Nephron (organoid): Measurements from ENCODE around the gene P2RX4.

ENCODE experiments used
- H3K27ac Mint-ChIP-seq, 3 experiments: 2 replicates each; pipeline ENCODE4 v1.8.0; 2020; ENCODE audit warnings: mixed read lengths in 3 of 3, mild to moderate bottlenecking in 2 of 3, moderate library complexity in 1 of 3
- H3K27me3 Mint-ChIP-seq: 2 replicates; pipeline ENCODE4 v1.8.0; 2021; ENCODE audit warnings: low read depth, mild to moderate bottlenecking, moderate library complexity, mixed read lengths
- H3K36me3 Mint-ChIP-seq: 2 replicates; pipeline ENCODE4 v1.8.0; 2020; ENCODE audit warnings: low read depth, mixed read lengths
- H3K4me1 Mint-ChIP-seq: 2 replicates; pipeline ENCODE4 v1.8.0; 2020; ENCODE audit warnings: mixed read lengths
- H3K4me3 Mint-ChIP-seq, 3 experiments: 2 replicates each; pipeline ENCODE4 v1.8.0; 2020; ENCODE audit warnings: mild to moderate bottlenecking in 3 of 3, mixed read lengths in 3 of 3, moderate library complexity in 2 of 3
- H3K9me3 Mint-ChIP-seq: 2 replicates; pipeline ENCODE4 v1.8.0; 2020; ENCODE audit warnings: mixed read lengths
- TF ChIP-seq, protein P1 (sequence below), 3 experiments: fragments of 200-600 bp; sonication (generic); IDR thresholded peaks; one replicate each; pipeline ENCODE4 v1.5.0; 2021; ENCODE audit warnings: antibody characterized with exemption in 3 of 3; ENCODE audit not compliant: unreplicated experiment in 3 of 3

P2RX4 gene

DNA sequence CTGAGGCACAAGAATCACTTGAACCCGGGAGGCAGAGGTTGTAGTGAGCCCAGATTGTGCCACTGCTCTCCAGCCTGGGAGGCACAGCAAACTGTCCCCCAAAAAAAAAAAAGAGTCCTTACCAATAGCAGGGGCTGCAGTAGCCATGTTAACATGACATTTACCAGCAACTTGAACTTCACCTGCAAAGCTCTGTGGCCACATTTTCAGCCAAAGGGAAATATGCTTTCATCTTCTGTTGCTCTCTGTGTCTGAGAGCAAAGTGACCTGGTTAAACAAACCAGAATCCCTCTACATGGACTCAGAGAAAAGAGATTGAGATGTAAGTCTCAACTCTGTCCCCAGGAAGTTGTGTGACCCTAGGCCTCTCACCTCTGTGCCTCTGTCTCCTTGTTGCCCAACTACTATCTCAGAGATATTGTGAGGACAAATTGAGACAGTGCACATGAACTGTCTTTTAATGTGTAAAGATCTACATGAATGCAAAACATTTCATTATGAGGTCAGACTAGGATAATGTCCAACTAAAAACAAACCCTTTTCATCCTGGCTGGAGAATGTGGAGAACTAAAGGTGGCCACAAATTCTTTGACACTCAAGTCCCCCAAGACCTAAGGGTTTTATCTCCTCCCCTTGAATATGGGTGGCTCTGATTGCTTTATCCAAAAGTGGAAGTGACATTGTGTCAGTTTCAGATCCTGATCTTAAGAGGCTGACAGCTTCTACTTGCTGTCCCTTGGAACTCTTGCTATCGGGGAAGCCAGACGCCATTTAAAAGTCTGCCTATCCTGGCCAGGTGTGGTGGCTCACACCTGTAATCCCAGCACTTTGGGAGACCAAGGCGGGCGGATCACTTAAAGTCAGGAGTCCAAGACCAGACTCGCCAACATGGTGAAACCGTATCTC, 24.7 kb upstream of the P2RX4 start:
- Mint-ChIP-seq H3K27me3 (no peaks in the 10 kb centered on the region), H3K36me3 (no peaks in the 10 kb centered on the region), H3K4me1 (no peaks in the 10 kb centered on the region), H3K9me3 (no peaks in the 10 kb centered on the region), H3K4me3 (no peak overlapping the region), H3K27ac (no peak overlapping the region)
- TF ChIP-seq, protein P1, sequence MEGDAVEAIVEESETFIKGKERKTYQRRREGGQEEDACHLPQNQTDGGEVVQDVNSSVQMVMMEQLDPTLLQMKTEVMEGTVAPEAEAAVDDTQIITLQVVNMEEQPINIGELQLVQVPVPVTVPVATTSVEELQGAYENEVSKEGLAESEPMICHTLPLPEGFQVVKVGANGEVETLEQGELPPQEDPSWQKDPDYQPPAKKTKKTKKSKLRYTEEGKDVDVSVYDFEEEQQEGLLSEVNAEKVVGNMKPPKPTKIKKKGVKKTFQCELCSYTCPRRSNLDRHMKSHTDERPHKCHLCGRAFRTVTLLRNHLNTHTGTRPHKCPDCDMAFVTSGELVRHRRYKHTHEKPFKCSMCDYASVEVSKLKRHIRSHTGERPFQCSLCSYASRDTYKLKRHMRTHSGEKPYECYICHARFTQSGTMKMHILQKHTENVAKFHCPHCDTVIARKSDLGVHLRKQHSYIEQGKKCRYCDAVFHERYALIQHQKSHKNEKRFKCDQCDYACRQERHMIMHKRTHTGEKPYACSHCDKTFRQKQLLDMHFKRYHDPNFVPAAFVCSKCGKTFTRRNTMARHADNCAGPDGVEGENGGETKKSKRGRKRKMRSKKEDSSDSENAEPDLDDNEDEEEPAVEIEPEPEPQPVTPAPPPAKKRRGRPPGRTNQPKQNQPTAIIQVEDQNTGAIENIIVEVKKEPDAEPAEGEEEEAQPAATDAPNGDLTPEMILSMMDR (IDR thresholded peaks at IDR 0.05; ENCODE audit: unreplicated experiment in 3 of 3), result no peak

- H3K4me1 Mint-ChIP-seq, result no peaks in the 10 kb centered on the region
- TF ChIP-seq, protein P1 (IDR thresholded peaks at IDR 0.05; ENCODE audit: unreplicated experiment in 3 of 3), result no peak
- H3K36me3 Mint-ChIP-seq, result no peaks in the 10 kb centered on the region
- no peaks in the 10 kb centered on the region for H3K9me3 Mint-ChIP-seq
- H3K4me3 Mint-ChIP-seq, result no peak overlapping the region
- no peaks in the 10 kb centered on the region for H3K27me3 Mint-ChIP-seq
- H3K27ac Mint-ChIP-seq, result no peak overlapping the region
Observed at GRCh38 chr12:121186826-121187225, 23.1 kb upstream of the P2RX4 start.

- Mint-ChIP-seq H3K36me3 (no peaks in the 10 kb centered on the region), H3K9me3 (no peaks in the 10 kb centered on the region), H3K4me3 (no peak overlapping the region), H3K27ac (no peak overlapping the region), H3K4me1 (no peaks in the 10 kb centered on the region), H3K27me3 (no peaks in the 10 kb centered on the region)
- TF ChIP-seq, protein P1 (IDR thresholded peaks at IDR 0.05; ENCODE audit: unreplicated experiment in 3 of 3), result no peak
Observed at GRCh38 chr12:121187501-121187900, 22.4 kb upstream of the P2RX4 start.

DNA sequence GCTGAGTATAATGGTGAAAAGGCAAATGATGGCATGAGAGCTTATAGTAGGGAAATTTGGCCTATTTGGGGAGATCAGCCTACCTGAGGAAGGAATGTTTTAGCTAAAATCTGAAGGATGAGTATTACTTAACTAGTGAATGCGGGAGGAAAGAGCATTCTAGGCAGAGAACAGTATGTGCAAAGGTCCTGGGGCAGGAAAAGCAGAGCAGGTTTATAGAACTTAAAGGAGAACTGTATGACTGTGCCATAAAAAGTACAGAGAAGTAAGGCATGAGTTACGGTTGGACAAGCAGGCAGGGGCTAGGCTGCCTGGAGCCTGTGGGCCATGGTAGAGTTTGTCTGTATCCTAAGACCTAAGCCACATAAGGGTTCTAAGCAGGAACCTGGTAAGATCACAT, 21.7 kb upstream of the P2RX4 start:
- no peak overlapping the region for H3K27ac Mint-ChIP-seq
- H3K36me3 Mint-ChIP-seq, result no peaks in the 10 kb centered on the region
- H3K27me3 Mint-ChIP-seq, result no peaks in the 10 kb centered on the region
- no peaks in the 10 kb centered on the region for H3K9me3 Mint-ChIP-seq
- H3K4me3 Mint-ChIP-seq, result no peak overlapping the region
- TF ChIP-seq, protein P1 (IDR thresholded peaks at IDR 0.05; ENCODE audit: unreplicated experiment in 3 of 3), result no peak
- no peaks in the 10 kb centered on the region for H3K4me1 Mint-ChIP-seq

- Mint-ChIP-seq H3K27ac (no peak overlapping the region), H3K9me3 (no peaks in the 10 kb centered on the region), H3K4me3 (no peak overlapping the region), H3K36me3 (no peaks in the 10 kb centered on the region), H3K27me3 (no peaks in the 10 kb centered on the region), H3K4me1 (no peaks in the 10 kb centered on the region)
- TF ChIP-seq, protein P1 (IDR thresholded peaks at IDR 0.05; ENCODE audit: unreplicated experiment in 3 of 3), result no peak
Observed at GRCh38 chr12:121189131-121189530, 20.8 kb upstream of the P2RX4 start.
